ENCODE measurements around the gene URB1.
A peak's percentile ranks its signal among the peaks of the same experiment; 100 is the strongest.

The URB1 gene

DNA sequence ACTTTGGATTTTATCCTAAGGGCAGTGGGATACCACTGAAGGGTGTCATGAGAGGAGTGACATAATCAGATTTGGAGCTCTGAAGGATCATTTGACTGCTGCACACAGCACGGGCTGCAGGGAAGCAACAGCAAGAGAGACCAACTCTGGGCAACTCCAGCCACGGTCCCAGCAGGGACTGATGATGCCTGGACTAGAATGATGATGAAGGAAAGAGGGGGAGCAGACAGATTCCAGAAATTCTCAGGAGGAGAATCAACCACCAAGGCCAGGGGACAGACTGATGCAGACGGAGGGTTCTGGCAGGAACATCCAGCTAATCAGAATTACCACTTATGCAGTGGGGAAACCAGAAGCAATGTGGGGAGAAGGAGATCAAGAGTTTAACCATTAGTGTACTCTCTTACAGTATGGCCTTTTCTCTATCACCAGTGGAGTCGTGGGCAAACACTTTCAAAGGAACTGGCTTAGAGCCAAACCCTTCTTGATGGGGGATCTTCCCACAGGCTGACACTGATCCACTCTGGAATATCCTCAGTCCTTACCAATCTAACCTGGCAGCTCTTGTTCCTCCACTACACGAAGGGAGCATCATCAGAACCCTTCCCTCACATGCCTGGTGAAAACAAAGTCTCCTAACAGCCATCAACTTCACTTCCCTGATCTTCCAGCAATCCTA lies 3.3 kb downstream of the URB1 start:
- DNase-seq (ENCODE audit: low read depth) = peak; percentile 82
- TF ChIP-seq, protein P1, sequence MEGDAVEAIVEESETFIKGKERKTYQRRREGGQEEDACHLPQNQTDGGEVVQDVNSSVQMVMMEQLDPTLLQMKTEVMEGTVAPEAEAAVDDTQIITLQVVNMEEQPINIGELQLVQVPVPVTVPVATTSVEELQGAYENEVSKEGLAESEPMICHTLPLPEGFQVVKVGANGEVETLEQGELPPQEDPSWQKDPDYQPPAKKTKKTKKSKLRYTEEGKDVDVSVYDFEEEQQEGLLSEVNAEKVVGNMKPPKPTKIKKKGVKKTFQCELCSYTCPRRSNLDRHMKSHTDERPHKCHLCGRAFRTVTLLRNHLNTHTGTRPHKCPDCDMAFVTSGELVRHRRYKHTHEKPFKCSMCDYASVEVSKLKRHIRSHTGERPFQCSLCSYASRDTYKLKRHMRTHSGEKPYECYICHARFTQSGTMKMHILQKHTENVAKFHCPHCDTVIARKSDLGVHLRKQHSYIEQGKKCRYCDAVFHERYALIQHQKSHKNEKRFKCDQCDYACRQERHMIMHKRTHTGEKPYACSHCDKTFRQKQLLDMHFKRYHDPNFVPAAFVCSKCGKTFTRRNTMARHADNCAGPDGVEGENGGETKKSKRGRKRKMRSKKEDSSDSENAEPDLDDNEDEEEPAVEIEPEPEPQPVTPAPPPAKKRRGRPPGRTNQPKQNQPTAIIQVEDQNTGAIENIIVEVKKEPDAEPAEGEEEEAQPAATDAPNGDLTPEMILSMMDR (conservative IDR thresholded peaks at IDR 0.05; ENCODE audit: low read length) = no peak
- no peak overlapping the region for H3K4me3 ChIP-seq (ENCODE audit: low read length)

- TF ChIP-seq, protein P1 (conservative IDR thresholded peaks at IDR 0.05; ENCODE audit: low read length) = no peak
- no peak overlapping the region for H3K4me3 ChIP-seq (ENCODE audit: low read length)
Observed at GRCh38 chr21:32388306-32388705, 4.5 kb downstream of the URB1 start.

GRCh38 chr21:32387151-32387550 lies 5.7 kb downstream of the URB1 start:
- TF ChIP-seq, protein P1 (conservative IDR thresholded peaks at IDR 0.05; ENCODE audit: low read length) = no peak
- H3K4me3 ChIP-seq (ENCODE audit: low read length) = no peak overlapping the region
- no peak for DNase-seq (ENCODE audit: low read depth)

More at GRCh38 chr21:32388306-32388705, 4.5 kb downstream of the URB1 start:
- DNase-seq (ENCODE audit: low read depth) = no peak

DNA sequence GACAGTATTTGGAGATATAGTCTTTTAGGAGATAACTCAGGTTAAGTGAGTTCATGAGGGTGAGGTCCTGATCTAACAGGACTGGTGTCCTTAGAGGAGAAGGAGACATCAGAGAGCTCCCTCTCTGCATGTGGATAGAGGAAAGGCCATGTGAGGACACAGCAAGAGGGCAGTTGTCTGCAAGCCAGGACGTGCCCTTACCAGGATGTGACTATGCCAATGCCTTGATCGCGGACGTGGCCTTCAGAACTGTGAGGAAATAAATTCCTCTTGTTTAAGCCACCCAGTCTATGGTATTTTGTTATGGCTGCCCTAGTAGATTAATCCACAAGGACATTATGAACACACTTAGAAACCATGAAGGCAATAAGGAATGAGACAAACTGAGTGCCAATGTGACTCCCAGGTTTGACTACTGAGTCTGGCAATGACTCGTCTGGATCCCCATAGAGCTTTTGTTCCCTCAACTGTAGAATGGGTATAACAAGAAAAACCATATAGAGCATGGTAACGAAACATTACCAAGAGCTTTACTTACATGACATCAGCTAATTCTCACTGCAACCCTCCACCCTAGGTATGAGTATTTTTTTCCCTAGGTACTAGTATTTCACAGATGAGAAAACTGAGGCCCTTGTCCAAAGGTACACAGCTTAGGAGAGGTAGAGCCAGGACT lies 6.5 kb downstream of the URB1 start:
- H3K4me3 ChIP-seq (ENCODE audit: low read length) = no peak overlapping the region
- peak; percentile 69 for DNase-seq (ENCODE audit: low read depth)
- TF ChIP-seq, protein P1 (conservative IDR thresholded peaks at IDR 0.05; ENCODE audit: low read length) = no peak

- no peak overlapping the region for H3K4me3 ChIP-seq (ENCODE audit: low read length)
- TF ChIP-seq, protein P1 (conservative IDR thresholded peaks at IDR 0.05; ENCODE audit: low read length) = no peak
- DNase-seq (ENCODE audit: low read depth) = no peak
Observed at GRCh38 chr21:32383812-32384211, 9.0 kb downstream of the URB1 start.

GRCh38 chr21:32382108-32382644 lies 10.6 kb downstream of the URB1 start:
- TF ChIP-seq, protein P1 (conservative IDR thresholded peaks at IDR 0.05; ENCODE audit: low read length) = no peak
- H3K4me3 ChIP-seq (ENCODE audit: low read length) = no peak overlapping the region
- peak; percentile 81 for DNase-seq (ENCODE audit: low read depth)

GRCh38 chr21:32381571-32381970 lies 11.2 kb downstream of the URB1 start:
- TF ChIP-seq, protein P1 (conservative IDR thresholded peaks at IDR 0.05; ENCODE audit: low read length) = no peak
- no peak overlapping the region for H3K4me3 ChIP-seq (ENCODE audit: low read length)
- no peak for DNase-seq (ENCODE audit: low read depth)
